GM23338 (cell line): ENCODE data around the gene CFAP65.

ENCODE experiments used
- EZH2phosphoT487 ChIP-seq: fragments of 200-600 bp; sonication (generic); IDR thresholded peaks from one replicate; pipeline ENCODE4 v1.8.1; 2018; ENCODE audit warnings: antibody characterized with exemption; ENCODE audit not compliant: unreplicated experiment
- TF ChIP-seq, protein P1 (sequence below), 2 experiments: fragments of 200-600 bp in 1 of 2; sonication (generic) in 1 of 2; conservative IDR thresholded peaks; 2 replicates each; pipeline versions ENCODE4 v1.5.1 to v1.6.1; 2016 to 2017; ENCODE audit warnings: antibody characterized with exemption in 2 of 2, low read depth in 2 of 2, mild to moderate bottlenecking in 2 of 2, moderate library complexity in 1 of 2

DNA sequence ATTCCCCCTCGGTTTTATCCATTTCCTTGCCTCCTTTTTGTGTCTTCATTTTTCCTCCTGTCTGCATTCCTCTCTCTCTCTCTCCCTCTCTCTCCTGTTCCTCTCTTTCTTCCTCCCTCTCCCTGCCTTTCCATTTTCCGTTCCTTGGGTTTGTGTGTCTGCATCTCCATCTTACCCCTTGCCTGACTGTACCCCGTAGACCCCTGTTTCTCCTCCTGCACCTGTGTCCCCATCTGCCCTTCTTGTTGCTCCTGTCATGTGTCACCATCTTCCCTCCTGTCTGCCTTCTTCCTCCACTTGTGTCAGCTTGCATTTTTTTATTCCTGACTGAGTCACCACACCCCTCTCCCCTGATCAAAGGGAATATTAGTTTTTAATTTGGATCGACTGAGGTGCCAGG lies 80.1 kb downstream of the CFAP65 start:
- no peak for TF ChIP-seq EZH2phosphoT487
- TF ChIP-seq, protein P1, sequence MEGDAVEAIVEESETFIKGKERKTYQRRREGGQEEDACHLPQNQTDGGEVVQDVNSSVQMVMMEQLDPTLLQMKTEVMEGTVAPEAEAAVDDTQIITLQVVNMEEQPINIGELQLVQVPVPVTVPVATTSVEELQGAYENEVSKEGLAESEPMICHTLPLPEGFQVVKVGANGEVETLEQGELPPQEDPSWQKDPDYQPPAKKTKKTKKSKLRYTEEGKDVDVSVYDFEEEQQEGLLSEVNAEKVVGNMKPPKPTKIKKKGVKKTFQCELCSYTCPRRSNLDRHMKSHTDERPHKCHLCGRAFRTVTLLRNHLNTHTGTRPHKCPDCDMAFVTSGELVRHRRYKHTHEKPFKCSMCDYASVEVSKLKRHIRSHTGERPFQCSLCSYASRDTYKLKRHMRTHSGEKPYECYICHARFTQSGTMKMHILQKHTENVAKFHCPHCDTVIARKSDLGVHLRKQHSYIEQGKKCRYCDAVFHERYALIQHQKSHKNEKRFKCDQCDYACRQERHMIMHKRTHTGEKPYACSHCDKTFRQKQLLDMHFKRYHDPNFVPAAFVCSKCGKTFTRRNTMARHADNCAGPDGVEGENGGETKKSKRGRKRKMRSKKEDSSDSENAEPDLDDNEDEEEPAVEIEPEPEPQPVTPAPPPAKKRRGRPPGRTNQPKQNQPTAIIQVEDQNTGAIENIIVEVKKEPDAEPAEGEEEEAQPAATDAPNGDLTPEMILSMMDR (conservative IDR thresholded peaks at IDR 0.05; ENCODE audit: low read depth in 2 of 2) = no peak
